GM21381 (cell line): Measurements from ENCODE around the gene OLFML1.

Experiments used
- ATAC-seq: cut with Tn5 transposase; IDR thresholded peaks from one replicate; pipeline ENCODE4 v1.9.1; 2021; ENCODE audit warnings: mild to moderate bottlenecking, moderate library complexity; ENCODE audit not compliant: unreplicated experiment

The OLFML1 gene

GRCh38 chr11:7555052-7555699 is 69.9 kb downstream of the OLFML1 start:
- no peak for ATAC-seq

GRCh38 chr11:7558046-7558445 is 72.7 kb downstream of the OLFML1 start:
- no peak for ATAC-seq

DNA sequence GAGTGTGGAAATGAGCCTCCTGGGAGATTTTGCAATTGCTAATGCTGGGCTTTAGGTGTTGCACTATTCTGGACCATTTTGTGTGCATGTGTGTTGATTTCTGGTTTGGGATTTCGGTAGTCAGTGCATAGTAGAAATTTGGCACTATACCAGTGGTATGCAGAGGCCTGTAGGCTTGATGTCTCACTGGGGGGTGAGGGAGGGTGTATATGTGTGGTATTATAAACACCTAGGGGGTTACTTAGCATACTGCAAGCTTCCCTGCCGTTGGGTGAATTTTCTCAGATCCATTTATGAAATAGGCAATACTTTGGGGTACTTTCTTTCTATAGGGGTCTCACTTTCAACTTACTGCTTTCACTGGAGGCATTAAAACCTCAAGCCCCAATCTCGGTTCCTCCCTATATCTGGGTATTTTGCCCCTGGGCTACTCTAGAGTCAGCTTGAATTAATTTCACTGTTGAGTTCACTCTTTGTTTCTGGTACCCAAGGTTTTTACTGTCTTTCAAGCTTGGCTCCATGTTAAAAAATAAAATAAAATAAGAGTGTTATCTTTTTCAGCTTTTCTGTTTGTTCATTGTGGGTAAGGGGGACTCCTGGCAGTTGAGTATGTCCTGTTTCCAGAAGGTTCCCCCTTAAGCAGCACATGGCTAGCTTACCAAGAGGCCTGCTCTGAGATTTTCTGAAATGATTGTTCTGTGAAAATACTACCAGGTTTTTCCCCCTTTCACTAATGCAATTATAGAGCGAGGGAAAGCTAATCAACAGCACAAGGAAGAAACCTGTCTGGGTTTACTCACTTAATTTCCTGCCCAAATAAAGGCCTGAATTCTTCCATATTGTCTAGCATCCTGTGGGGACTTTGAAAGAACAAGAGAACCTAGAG is 74.3 kb downstream of the OLFML1 start:
- peak; percentile 63 for ATAC-seq
